GM12892 (cell line): Measurements from ENCODE around the gene CAPZB.

ENCODE experiments used
- POLR2A ChIP-seq: IDR thresholded peaks from 2 replicates; pipeline ENCODE4 v1.6.1; 2011; ENCODE audit warnings: low read depth, low read length, control low read depth
- POLR2AphosphoS5 ChIP-seq: IDR thresholded peaks from 2 replicates; pipeline ENCODE4 v1.6.1; 2011; ENCODE audit warnings: low read depth, low read length, control low read depth
- TAF1 ChIP-seq: IDR thresholded peaks from 2 replicates; pipeline ENCODE4 v1.6.1; 2011; ENCODE audit warnings: low read depth, mild to moderate bottlenecking, control low read depth, low read length, borderline replicate concordance

DNA sequence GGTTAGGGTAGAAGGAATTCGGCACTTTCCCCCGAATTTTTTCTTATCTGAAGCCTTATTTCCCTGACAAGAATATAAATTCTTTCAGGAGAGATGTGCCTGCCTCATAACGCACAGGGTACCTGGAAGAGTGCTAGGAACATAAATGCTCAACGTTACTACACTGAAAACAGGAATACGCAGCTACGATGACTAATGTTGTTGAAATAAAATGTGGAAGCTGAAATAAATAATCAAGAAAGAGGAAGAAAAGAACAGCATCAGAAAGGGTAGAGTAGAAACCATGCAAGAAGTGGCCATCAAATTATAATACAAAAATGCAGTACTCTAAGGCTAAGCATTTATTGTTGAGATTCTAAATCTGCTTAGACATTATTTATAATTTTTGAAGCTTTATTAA lies 139.3 kb downstream of the CAPZB start:
- TF ChIP-seq POLR2A (no peak), POLR2AphosphoS5 (no peak), TAF1 (no peak)
